GM19035 (cell line): ENCODE measurements around the gene RARB.

Experiments used
- ATAC-seq: cut with Tn5 transposase; IDR thresholded peaks from one replicate; pipeline ENCODE4 v1.9.1; 2021; ENCODE audit not compliant: unreplicated experiment

The RARB gene

GRCh38 chr3:25574172-25574765, 146.2 kb downstream of the RARB start:
- ATAC-seq: no peak

- ATAC-seq: no peak
These were observed 146.9 kb downstream of the RARB start for GRCh38 chr3:25575001-25575400.

- ATAC-seq: no peak
These were observed 148.1 kb downstream of the RARB start for GRCh38 chr3:25576146-25576545.

- no peak for ATAC-seq
These were observed 148.9 kb downstream of the RARB start for GRCh38 chr3:25576831-25577454.

- ATAC-seq: no peak
These were observed 150.0 kb downstream of the RARB start for GRCh38 chr3:25578059-25578458.

GRCh38 chr3:25580534-25580933, 152.5 kb downstream of the RARB start:
- ATAC-seq: no peak

- ATAC-seq: no peak
These were observed 153.3 kb downstream of the RARB start for GRCh38 chr3:25581335-25581734.

GRCh38 chr3:25581823-25582222, 153.8 kb downstream of the RARB start:
- no peak for ATAC-seq

- no peak for ATAC-seq
These were observed 154.2 kb downstream of the RARB start for GRCh38 chr3:25582242-25582641.

- no peak for ATAC-seq
These were observed 155.3 kb downstream of the RARB start for GRCh38 chr3:25583343-25583742.

GRCh38 chr3:25584011-25584789, 156.1 kb downstream of the RARB start:
- no peak for ATAC-seq

- ATAC-seq: no peak
These were observed 157.5 kb downstream of the RARB start for GRCh38 chr3:25585361-25586166.

- no peak for ATAC-seq
These were observed 158.1 kb downstream of the RARB start for GRCh38 chr3:25586167-25586505.

GRCh38 chr3:25586553-25586952, 158.5 kb downstream of the RARB start:
- no peak for ATAC-seq

GRCh38 chr3:25587094-25587493, 159.0 kb downstream of the RARB start:
- no peak for ATAC-seq

- ATAC-seq: no peak
These were observed 159.5 kb downstream of the RARB start for GRCh38 chr3:25587526-25587925.

- no peak for ATAC-seq
These were observed 159.9 kb downstream of the RARB start for GRCh38 chr3:25587975-25588374.

- no peak for ATAC-seq
These were observed 160.5 kb downstream of the RARB start for GRCh38 chr3:25588441-25589103.

- ATAC-seq: no peak
These were observed 161.2 kb downstream of the RARB start for GRCh38 chr3:25589104-25589782.

GRCh38 chr3:25589783-25590258, 161.8 kb downstream of the RARB start:
- ATAC-seq: no peak
